Activated CD8-positive, alpha-beta memory T cell treated with anti-CD3 and anti-CD28 coated beads, Interleukin-2, amount 10 ng/mL, durations not matched to agents 7 days and 5 days (primary cell): Measurements from ENCODE around the gene ASB13. TPM values are rescaled to one million over a fixed set of nuclear protein-coding genes. Genes with fewer than 3 reads are reported as not detected.

ENCODE experiments used
- ATAC-seq: fragments of 150-1000 bp; cut with Tn5 transposase; one replicate; pipeline ENCODE4 v1.10.0; 2021; ENCODE audit warnings: moderate library complexity
- CTCF ChIA-PET: fragments of 350-600 bp; sonication (Branson Sonifier 250); formaldehyde crosslinking; loops from one replicate; lab custom pipeline; 2021; ENCODE audit warnings: antibody characterized with exemption; lab: Charles Lee
- DNase-seq: peaks from one replicate; pipeline ENCODE4 v3.0.0-alpha.2; 2020
- H3K27ac Mint-ChIP-seq: one replicate; pipeline ENCODE4 v1.8.0; 2021; ENCODE audit warnings: mild to moderate bottlenecking, mixed read lengths
- H3K27me3 Mint-ChIP-seq: one replicate; pipeline ENCODE4 v1.8.0; 2021; ENCODE audit warnings: mixed read lengths
- H3K36me3 Mint-ChIP-seq: one replicate; pipeline ENCODE4 v1.8.0; 2021; ENCODE audit warnings: mild to moderate bottlenecking, mixed read lengths
- H3K4me1 Mint-ChIP-seq: one replicate; pipeline ENCODE4 v1.8.0; 2021; ENCODE audit warnings: mixed read lengths
- H3K4me3 Mint-ChIP-seq: one replicate; pipeline ENCODE4 v1.8.0; 2021; ENCODE audit warnings: mild to moderate bottlenecking, moderate library complexity, mixed read lengths
- H3K9me3 Mint-ChIP-seq: one replicate; pipeline ENCODE4 v1.8.0; 2022; ENCODE audit warnings: low read depth, mixed read lengths
- total RNA-seq, 2 experiments: library from RNA; stranded (reverse); gene quantifications; one replicate each; pipeline ENCODE4 v1.2.3, GENCODE V29; 2021

Gene ASB13
- total RNA-seq, 2 experiments from 2014 or later: 4.4 to 8.0 TPM

GRCh38 chr10:5650664-5651387 is 15.6 kb downstream of the ASB13 start:
- Mint-ChIP-seq H3K4me3 (no peak overlapping the region), H3K9me3 (no peaks in the 10 kb centered on the region), H3K27ac (no peak overlapping the region), H3K36me3 (no peaks in the 10 kb centered on the region), H3K4me1 (peaks cover 11% of the 10 kb centered on the region), H3K27me3 (no peaks in the 10 kb centered on the region)
- DNase-seq: no peak
- CTCF ChIA-PET: no interaction called here
- ATAC-seq: no peak

- H3K9me3 Mint-ChIP-seq: no peaks in the 10 kb centered on the region
- no peak overlapping the region for H3K27ac Mint-ChIP-seq
- peaks cover 5% of the 10 kb centered on the region for H3K4me1 Mint-ChIP-seq
- ATAC-seq: no peak
- no peak overlapping the region for H3K4me3 Mint-ChIP-seq
- no peak for DNase-seq
- CTCF ChIA-PET: no interaction called here
- no peaks in the 10 kb centered on the region for H3K36me3 Mint-ChIP-seq
- H3K27me3 Mint-ChIP-seq: no peaks in the 10 kb centered on the region
Observed at GRCh38 chr10:5649746-5650145, 16.6 kb downstream of the ASB13 start.

- Mint-ChIP-seq H3K4me3 (no peak overlapping the region), H3K9me3 (no peaks in the 10 kb centered on the region), H3K4me1 (no peaks in the 10 kb centered on the region), H3K36me3 (no peaks in the 10 kb centered on the region), H3K27me3 (no peaks in the 10 kb centered on the region), H3K27ac (no peak overlapping the region)
- CTCF ChIA-PET: no interaction called here
- peak; percentile 22 for ATAC-seq
- DNase-seq: no peak
Observed at GRCh38 chr10:5648494-5649457, 17.6 kb downstream of the ASB13 start.

- Mint-ChIP-seq H3K9me3 (no peaks in the 10 kb centered on the region), H3K27ac (no peak overlapping the region), H3K4me1 (no peaks in the 10 kb centered on the region), H3K36me3 (no peaks in the 10 kb centered on the region), H3K4me3 (no peak overlapping the region), H3K27me3 (no peaks in the 10 kb centered on the region)
- ATAC-seq (no peak), DNase-seq (no peak)
- CTCF ChIA-PET: no interaction called here
Observed at GRCh38 chr10:5647507-5648240, 18.7 kb downstream of the ASB13 start.

- DNase-seq (no peak), ATAC-seq (no peak)
- Mint-ChIP-seq H3K9me3 (no peaks in the 10 kb centered on the region), H3K27me3 (no peaks in the 10 kb centered on the region), H3K36me3 (no peaks in the 10 kb centered on the region), H3K27ac (no peak overlapping the region), H3K4me1 (no peaks in the 10 kb centered on the region), H3K4me3 (no peak overlapping the region)
- CTCF ChIA-PET: interaction anchor here (1.1 to 1.3 kb wide), 3 partner anchors 11 to 23 kb away, joined by 3 read pairs; no protein-coding TSS in a partner anchor
Observed at GRCh38 chr10:5645944-5646617, 20.3 kb downstream of the ASB13 start.

- Mint-ChIP-seq H3K36me3 (no peaks in the 10 kb centered on the region), H3K4me3 (no peak overlapping the region), H3K27ac (no peak overlapping the region), H3K9me3 (no peaks in the 10 kb centered on the region), H3K27me3 (no peaks in the 10 kb centered on the region), H3K4me1 (no peaks in the 10 kb centered on the region)
- ATAC-seq: no peak
- CTCF ChIA-PET: interaction anchor here (1.1 kb wide), 1 partner anchor 10 kb away, joined by 3 read pairs; no protein-coding TSS in a partner anchor
- DNase-seq: no peak
Observed at GRCh38 chr10:5645375-5645774, 21.0 kb downstream of the ASB13 start.

GRCh38 chr10:5644930-5645329 is 21.5 kb downstream of the ASB13 start:
- Mint-ChIP-seq H3K27ac (no peak overlapping the region), H3K9me3 (no peaks in the 10 kb centered on the region), H3K4me3 (no peak overlapping the region), H3K4me1 (no peaks in the 10 kb centered on the region), H3K27me3 (no peaks in the 10 kb centered on the region), H3K36me3 (no peaks in the 10 kb centered on the region)
- CTCF ChIA-PET: no interaction called here
- no peak for DNase-seq
- no peak for ATAC-seq

- Mint-ChIP-seq H3K4me1 (no peaks in the 10 kb centered on the region), H3K36me3 (no peaks in the 10 kb centered on the region), H3K9me3 (no peaks in the 10 kb centered on the region), H3K4me3 (no peak overlapping the region), H3K27ac (no peak overlapping the region), H3K27me3 (no peaks in the 10 kb centered on the region)
- ATAC-seq: no peak
- CTCF ChIA-PET: interaction anchor here (1.8 kb wide), 1 partner anchor 14 kb away, joined by 6 read pairs; no protein-coding TSS in a partner anchor
- DNase-seq: no peak
Observed at GRCh38 chr10:5643346-5644067, 22.9 kb downstream of the ASB13 start.

- no peak overlapping the region for H3K4me3 Mint-ChIP-seq
- H3K9me3 Mint-ChIP-seq: no peaks in the 10 kb centered on the region
- peaks cover 2% of the 10 kb centered on the region for H3K27me3 Mint-ChIP-seq
- H3K36me3 Mint-ChIP-seq: no peaks in the 10 kb centered on the region
- DNase-seq (no peak), ATAC-seq (no peak)
- no peaks in the 10 kb centered on the region for H3K4me1 Mint-ChIP-seq
- no peak overlapping the region for H3K27ac Mint-ChIP-seq
- CTCF ChIA-PET: interaction anchor here (1.1 to 1.8 kb wide), 3 partner anchors 12 to 786 kb away, joined by 3 to 6 read pairs (median 3); no protein-coding TSS in a partner anchor
Observed at GRCh38 chr10:5641501-5641900, 24.9 kb downstream of the ASB13 start.

GRCh38 chr10:5640501-5640900 is 25.9 kb downstream of the ASB13 start:
- peaks cover 2% of the 10 kb centered on the region for H3K27me3 Mint-ChIP-seq
- no peaks in the 10 kb centered on the region for H3K9me3 Mint-ChIP-seq
- no peak for ATAC-seq
- H3K36me3 Mint-ChIP-seq: no peaks in the 10 kb centered on the region
- no peak for DNase-seq
- no peak overlapping the region for H3K27ac Mint-ChIP-seq
- no peaks in the 10 kb centered on the region for H3K4me1 Mint-ChIP-seq
- CTCF ChIA-PET: no interaction called here
- H3K4me3 Mint-ChIP-seq: no peak overlapping the region

GRCh38 chr10:5640036-5640435 is 26.4 kb downstream of the ASB13 start:
- Mint-ChIP-seq H3K27ac (no peak overlapping the region), H3K4me3 (no peak overlapping the region), H3K4me1 (no peaks in the 10 kb centered on the region), H3K9me3 (no peaks in the 10 kb centered on the region), H3K27me3 (peaks cover 2% of the 10 kb centered on the region), H3K36me3 (no peaks in the 10 kb centered on the region)
- ATAC-seq (no peak), DNase-seq (no peak)
- CTCF ChIA-PET: no interaction called here

GRCh38 chr10:5639066-5639465 is 27.3 kb downstream of the ASB13 start:
- no peaks in the 10 kb centered on the region for H3K36me3 Mint-ChIP-seq
- CTCF ChIA-PET: no interaction called here
- peaks cover 10% of the 10 kb centered on the region for H3K27me3 Mint-ChIP-seq
- H3K4me1 Mint-ChIP-seq: no peaks in the 10 kb centered on the region
- no peaks in the 10 kb centered on the region for H3K9me3 Mint-ChIP-seq
- H3K27ac Mint-ChIP-seq: no peak overlapping the region
- no peak overlapping the region for H3K4me3 Mint-ChIP-seq
- DNase-seq (no peak), ATAC-seq (no peak)
